A549 (cell line): ENCODE results near the gene DIP2A. TPM values are rescaled to one million over a fixed set of nuclear protein-coding genes. Genes with fewer than 3 reads are reported as not detected.

Experiments used
- ATAC-seq, 2 experiments: fragments of 200-7000 bp in 1 of 2; fragments of >200 bp in 1 of 2; cut with Nextera tagmentation in 1 of 2; cut with Tn5 transposase in 1 of 2; 3 replicates each; pipeline versions ENCODE4 v1.8.0 to v1.9.1; 2018 to 2020; ENCODE audit warnings: mild to moderate bottlenecking in 1 of 2, moderate library complexity in 1 of 2
- CTCF ChIA-PET: fragments of 300-600 bp; sonication (Branson Sonifier 250); formaldehyde crosslinking; extraction: SDS; loops from one replicate; lab custom pipeline; 2021; ENCODE audit warnings: antibody characterized with exemption, inconsistent platforms; lab: Yijun Ruan, JAX
- POLR2A ChIA-PET: fragments of 350-600 bp; formaldehyde crosslinking; extraction: SDS; loops from one replicate; lab custom pipeline; 2021; ENCODE audit warnings: antibody characterized with exemption, inconsistent platforms; lab: Yijun Ruan, JAX
- DNase-seq, 2 experiments: peaks; one replicate each; pipeline versions ENCODE4 v3.0.0 to v3.0.0-alpha.2; 2011 to 2016; ENCODE audit warnings: low read depth in 1 of 2, low spot score in 1 of 2
- FAIRE-seq: peaks from 2 replicates; lab custom pipeline; 2011; peaks lifted over from hg19 to GRCh38; lab: Jason Lieb, UNC
- H3K27ac ChIP-seq, 2 experiments: fragments of >200 bp; sonication (Bioruptor Twin); formaldehyde crosslinking; 3 replicates each; pipeline ENCODE4 v1.5.1; 2016 to 2017
- H3K4me1 ChIP-seq: fragments of >200 bp; sonication (Bioruptor Twin); formaldehyde crosslinking; 3 replicates; pipeline ENCODE4 v1.6.1; 2016
- H3K4me2 ChIP-seq: fragments of >200 bp; sonication (Bioruptor Twin); formaldehyde crosslinking; 3 replicates; pipeline ENCODE4 v1.6.1; 2016
- H3K4me3 ChIP-seq: fragments of >200 bp; sonication (Bioruptor Twin); formaldehyde crosslinking; 3 replicates; pipeline ENCODE4 v1.5.1; 2016
- H3K9me3 ChIP-seq: fragments of >200 bp; sonication (Bioruptor Twin); formaldehyde crosslinking; 3 replicates; pipeline ENCODE4 v1.6.1; 2016
- BCL3 ChIP-seq: fragments of >200 bp; sonication (Bioruptor Twin); formaldehyde crosslinking; IDR thresholded peaks from 3 replicates; pipeline ENCODE4 v1.6.1; 2016
- CHD2 ChIP-seq: fragments of 150-350 bp; IDR thresholded peaks from 2 replicates; pipeline ENCODE4 v1.6.1; 2014; ENCODE audit warnings: low read length; ENCODE audit not compliant: partially characterized antibody
- CTCF ChIP-seq: fragments of >200 bp; sonication (Bioruptor Twin); formaldehyde crosslinking; IDR thresholded peaks from 3 replicates; pipeline ENCODE4 v1.5.1; 2016
- FOSB ChIP-seq: fragments of 250-450 bp; sonication (Bioruptor Pico); IDR thresholded peaks from 2 replicates; pipeline ENCODE4 v1.5.0; 2020; ENCODE audit warnings: mild to moderate bottlenecking, moderate library complexity
- FOXS1 ChIP-seq: fragments of 250-450 bp; sonication (Bioruptor Pico); IDR thresholded peaks from 2 replicates; pipeline ENCODE4 v1.5.0; 2020; ENCODE audit warnings: mild to moderate bottlenecking, moderate library complexity
- HOXA7 ChIP-seq: fragments of 250-450 bp; sonication (Bioruptor Pico); IDR thresholded peaks from 2 replicates; pipeline ENCODE4 v1.5.0; 2020; ENCODE audit warnings: mild to moderate bottlenecking, moderate library complexity
- JUN ChIP-seq, 2 experiments: fragments of >200 bp; sonication (Bioruptor Twin); formaldehyde crosslinking; IDR thresholded peaks; 2 replicates in 1 of 2; 3 replicates in 1 of 2; pipeline ENCODE4 v1.6.1; 2016 to 2017
- MAZ ChIP-seq: fragments of 150-350 bp; IDR thresholded peaks from 2 replicates; pipeline ENCODE4 v1.6.1; 2014; ENCODE audit warnings: antibody characterized with exemption, low read depth, low read length, borderline replicate concordance
- NR3C1 ChIP-seq: fragments of >200 bp; sonication (Bioruptor Twin); formaldehyde crosslinking; IDR thresholded peaks from 3 replicates; pipeline ENCODE4 v1.6.1; 2017
- PHF8 ChIP-seq: fragments of 200-600 bp; sonication (generic); IDR thresholded peaks from 2 replicates; pipeline ENCODE4 v1.6.1; 2016; ENCODE audit warnings: low read depth, mild to moderate bottlenecking, antibody characterized with exemption, moderate library complexity, borderline replicate concordance
- POLR2AphosphoS2 ChIP-seq: conservative IDR thresholded peaks from 2 replicates; pipeline ENCODE4 v1.6.1; 2012; ENCODE audit warnings: low read length, improper control_type of control experiment, inconsistent platforms
- RAD21 ChIP-seq, 2 experiments: fragments of >200 bp in 1 of 2; sonication (Bioruptor Twin) in 1 of 2; formaldehyde crosslinking in 1 of 2; IDR thresholded peaks in 1 of 2; conservative IDR thresholded peaks in 1 of 2; 2 replicates in 1 of 2; 3 replicates in 1 of 2; pipeline ENCODE4 v1.6.1; 2012 to 2018; ENCODE audit warnings: inconsistent platforms in 1 of 2
- RARB ChIP-seq: fragments of 250-450 bp; sonication (Bioruptor Pico); IDR thresholded peaks from 2 replicates; pipeline ENCODE4 v1.8.0; 2021; ENCODE audit warnings: mild to moderate bottlenecking, moderate library complexity
- RCOR1 ChIP-seq: fragments of 150-350 bp; IDR thresholded peaks from 2 replicates; pipeline ENCODE4 v1.6.1; 2014; ENCODE audit warnings: antibody characterized with exemption, low read length, low read depth
- TFCP2L1 ChIP-seq: fragments of 250-450 bp; sonication (Bioruptor Pico); IDR thresholded peaks from 2 replicates; pipeline ENCODE4 v1.5.0; 2021; ENCODE audit warnings: mild to moderate bottlenecking
- WGBS: methylation state at CpG from one replicate; pipeline ENCODE4 v1.1.6; 2017; ENCODE audit errors: missing lambda C conversion rate; 5-methylcytosine and 5-hydroxymethylcytosine counted together
- polyA plus RNA-seq, 4 experiments: library from polyadenylated mRNA; depleted of rRNA in 3 of 4; stranded (reverse); fragments of >200 nt; fragmentation: RNase III in 1 of 4; extraction: RNeasy Plus Mini Kit Qiagen cat#74134 plus additional on column Dnase treatment in 1 of 4; gene quantifications; 2 replicates in 3 of 4; 3 replicates in 1 of 4; pipeline ENCODE4 v1.2.3, GENCODE V29; 2011 to 2017
- TF ChIP-seq, protein P1 (sequence below): fragments of 250-450 bp; sonication (Bioruptor Pico); IDR thresholded peaks from 2 replicates; pipeline ENCODE4 v1.5.0; 2020; ENCODE audit warnings: low read depth, mild to moderate bottlenecking, moderate library complexity
- TF ChIP-seq, protein P2 (sequence below): IDR thresholded peaks from 2 replicates; pipeline ENCODE4 v1.6.1; 2012; ENCODE audit warnings: low read depth, borderline replicate concordance
- TF ChIP-seq, protein P3 (sequence below): IDR thresholded peaks from 2 replicates; pipeline ENCODE4 v1.6.1; 2012
- TF ChIP-seq, protein P4 (sequence below): fragments of 250-450 bp; sonication (Bioruptor Pico); IDR thresholded peaks from 2 replicates; pipeline ENCODE4 v1.5.0; 2021; ENCODE audit warnings: mild to moderate bottlenecking, moderate library complexity, borderline replicate concordance

The DIP2A gene
- polyA plus RNA-seq, 2 of the 4 experiments (the other 2 are of a cell fraction) = 13.3 to 18.4 TPM

- no peak for TF ChIP-seq PHF8
- TF ChIP-seq TFCP2L1 (CRISPR knock-in tag) = no peak
- no peak for TF ChIP-seq RAD21 (conservative IDR thresholded peaks at IDR 0.05 in 1 of 2, IDR thresholded peaks at IDR 0.05 in 1 of 2)
- no peak for TF ChIP-seq POLR2AphosphoS2
- TF ChIP-seq, all 56 proteins: peak for 0
These were observed 32.2 kb upstream of the DIP2A start (continued) for GRCh38 chr21:46426313-46427046.

DNA sequence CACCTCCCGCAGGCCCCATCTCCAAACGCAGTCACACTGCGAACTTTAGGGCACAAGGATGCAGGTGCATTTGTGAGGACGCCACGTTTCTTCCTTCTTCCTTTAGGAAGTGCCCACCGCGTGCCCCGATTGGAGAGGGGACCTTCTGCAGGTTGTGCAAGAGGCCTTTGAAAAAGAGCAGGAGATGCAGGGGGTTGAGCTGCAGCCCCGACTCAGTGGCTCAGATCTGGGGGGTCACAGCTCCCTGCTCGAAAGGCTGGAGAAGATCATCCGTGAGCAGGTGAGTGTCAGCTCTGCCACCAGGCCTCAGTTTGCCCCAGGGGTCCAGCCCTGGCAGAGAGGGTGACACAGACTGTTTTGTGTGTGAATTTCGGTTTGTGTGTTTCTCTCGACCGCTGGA is 31.2 kb upstream of the DIP2A start:
- H3K4me3 ChIP-seq = no peak overlapping the region
- no peak for TF ChIP-seq FOSB (CRISPR knock-in tag)
- TF ChIP-seq HOXA7 (CRISPR knock-in tag) = no peak
- no peak for TF ChIP-seq CTCF
- TF ChIP-seq, protein P1, sequence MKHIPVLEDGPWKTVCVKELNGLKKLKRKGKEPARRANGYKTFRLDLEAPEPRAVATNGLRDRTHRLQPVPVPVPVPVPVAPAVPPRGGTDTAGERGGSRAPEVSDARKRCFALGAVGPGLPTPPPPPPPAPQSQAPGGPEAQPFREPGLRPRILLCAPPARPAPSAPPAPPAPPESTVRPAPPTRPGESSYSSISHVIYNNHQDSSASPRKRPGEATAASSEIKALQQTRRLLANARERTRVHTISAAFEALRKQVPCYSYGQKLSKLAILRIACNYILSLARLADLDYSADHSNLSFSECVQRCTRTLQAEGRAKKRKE (CRISPR knock-in tag) = no peak
- TF ChIP-seq, protein P2, sequence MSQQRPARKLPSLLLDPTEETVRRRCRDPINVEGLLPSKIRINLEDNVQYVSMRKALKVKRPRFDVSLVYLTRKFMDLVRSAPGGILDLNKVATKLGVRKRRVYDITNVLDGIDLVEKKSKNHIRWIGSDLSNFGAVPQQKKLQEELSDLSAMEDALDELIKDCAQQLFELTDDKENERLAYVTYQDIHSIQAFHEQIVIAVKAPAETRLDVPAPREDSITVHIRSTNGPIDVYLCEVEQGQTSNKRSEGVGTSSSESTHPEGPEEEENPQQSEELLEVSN = no peak
- TF ChIP-seq BCL3 = no peak
- TF ChIP-seq NR3C1 = no peak
- TF ChIP-seq JUN (IDR thresholded peaks at IDR 0.05) = no peak
- TF ChIP-seq RCOR1 = no peak
- TF ChIP-seq CHD2 = no peak
- no peak for TF ChIP-seq MAZ
- TF ChIP-seq, protein P3, sequence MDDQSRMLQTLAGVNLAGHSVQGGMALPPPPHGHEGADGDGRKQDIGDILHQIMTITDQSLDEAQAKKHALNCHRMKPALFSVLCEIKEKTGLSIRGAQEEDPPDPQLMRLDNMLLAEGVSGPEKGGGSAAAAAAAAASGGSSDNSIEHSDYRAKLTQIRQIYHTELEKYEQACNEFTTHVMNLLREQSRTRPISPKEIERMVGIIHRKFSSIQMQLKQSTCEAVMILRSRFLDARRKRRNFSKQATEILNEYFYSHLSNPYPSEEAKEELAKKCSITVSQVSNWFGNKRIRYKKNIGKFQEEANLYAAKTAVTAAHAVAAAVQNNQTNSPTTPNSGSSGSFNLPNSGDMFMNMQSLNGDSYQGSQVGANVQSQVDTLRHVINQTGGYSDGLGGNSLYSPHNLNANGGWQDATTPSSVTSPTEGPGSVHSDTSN = no peak
- no peak for TF ChIP-seq FOXS1
- TF ChIP-seq, protein P4, sequence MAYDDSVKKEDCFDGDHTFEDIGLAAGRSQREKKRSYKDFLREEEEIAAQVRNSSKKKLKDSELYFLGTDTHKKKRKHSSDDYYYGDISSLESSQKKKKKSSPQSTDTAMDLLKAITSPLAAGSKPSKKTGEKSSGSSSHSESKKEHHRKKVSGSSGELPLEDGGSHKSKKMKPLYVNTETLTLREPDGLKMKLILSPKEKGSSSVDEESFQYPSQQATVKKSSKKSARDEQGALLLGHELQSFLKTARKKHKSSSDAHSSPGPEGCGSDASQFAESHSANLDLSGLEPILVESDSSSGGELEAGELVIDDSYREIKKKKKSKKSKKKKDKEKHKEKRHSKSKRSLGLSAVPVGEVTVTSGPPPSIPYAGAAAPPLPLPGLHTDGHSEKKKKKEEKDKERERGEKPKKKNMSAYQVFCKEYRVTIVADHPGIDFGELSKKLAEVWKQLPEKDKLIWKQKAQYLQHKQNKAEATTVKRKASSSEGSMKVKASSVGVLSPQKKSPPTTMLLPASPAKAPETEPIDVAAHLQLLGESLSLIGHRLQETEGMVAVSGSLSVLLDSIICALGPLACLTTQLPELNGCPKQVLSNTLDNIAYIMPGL (CRISPR knock-in tag) = no peak
- no peak for TF ChIP-seq RARB
- ATAC-seq (no peak), DNase-seq (no peak), FAIRE-seq (no peak)
- no peaks in the 10 kb centered on the region for H3K9me3 ChIP-seq
- CTCF ChIA-PET = no interaction called here
- POLR2A ChIA-PET = no interaction called here
- 84% methylated on average over 11 of the region's 14 CpGs for WGBS
- no peak overlapping the region for H3K4me2 ChIP-seq
- H3K27ac ChIP-seq = no peak overlapping the region
- H3K4me1 ChIP-seq = no peaks in the 10 kb centered on the region
